Activated CD8-positive, alpha-beta memory T cell treated with anti-CD3 and anti-CD28 coated beads for 1 hour (primary cell): Measurements from ENCODE around the gene HAUS7.

Source experiments
- DNase-seq, 2 donors: peaks; one replicate each; pipeline ENCODE4 v3.0.0-alpha.2; 2020; ENCODE audit warnings: low read depth in 1 of 2; ENCODE audit errors: extremely low read depth in 1 of 2

The HAUS7 gene

DNA sequence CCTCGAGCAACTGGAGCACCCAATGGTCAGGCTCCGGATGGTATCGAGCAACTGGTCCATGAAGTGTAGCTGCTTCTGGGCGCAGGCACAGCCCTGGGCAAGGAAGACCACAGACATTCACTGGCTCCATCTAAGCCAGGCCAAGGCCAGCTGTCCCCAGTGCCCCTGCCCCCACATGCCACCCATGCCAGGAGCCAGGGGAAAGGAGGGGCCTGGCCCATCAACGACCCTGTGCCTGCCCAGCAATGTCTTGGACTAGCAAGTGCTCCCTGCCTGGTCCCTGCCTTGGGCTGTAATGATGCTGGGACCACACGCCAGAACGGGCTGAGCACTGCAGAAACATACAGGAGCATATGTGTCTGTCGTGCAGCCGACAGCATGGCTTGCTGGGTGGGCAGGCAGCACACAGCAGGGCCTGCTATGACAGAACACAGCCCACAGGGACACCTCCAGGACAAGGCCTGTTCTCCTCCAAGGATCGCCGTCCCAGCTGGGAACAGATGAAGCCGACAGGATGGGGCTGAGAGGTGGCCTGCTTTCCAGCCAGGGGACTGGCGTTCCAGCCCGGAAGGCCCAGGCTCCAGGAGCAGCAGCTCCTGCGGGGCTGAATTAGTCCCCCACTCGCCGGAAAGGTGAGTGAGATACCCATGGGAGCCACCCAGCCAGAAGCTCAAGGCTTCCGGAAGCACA, 13.1 kb downstream of the HAUS7 start:
- DNase-seq, result no peak

DNA sequence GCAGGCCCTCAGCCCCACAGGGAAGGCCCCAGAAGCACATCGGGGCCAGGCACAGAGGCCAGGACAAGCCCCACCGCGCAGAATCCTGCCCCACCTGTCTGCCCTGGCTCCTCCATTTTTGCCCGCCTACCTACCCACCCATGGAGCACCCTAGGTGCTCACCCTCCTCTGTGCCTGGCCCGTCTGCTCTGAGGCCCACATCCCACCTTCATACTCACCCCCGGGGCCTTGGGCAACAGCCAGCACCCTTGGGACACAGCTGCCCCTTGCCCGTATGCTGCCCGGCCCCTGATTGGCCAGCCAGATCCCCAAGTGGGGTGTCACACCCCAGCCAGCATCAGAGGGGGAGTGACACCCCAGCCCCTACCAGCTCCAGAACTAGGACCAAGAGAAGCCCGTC, 13.7 kb downstream of the HAUS7 start:
- no peak for DNase-seq

DNA sequence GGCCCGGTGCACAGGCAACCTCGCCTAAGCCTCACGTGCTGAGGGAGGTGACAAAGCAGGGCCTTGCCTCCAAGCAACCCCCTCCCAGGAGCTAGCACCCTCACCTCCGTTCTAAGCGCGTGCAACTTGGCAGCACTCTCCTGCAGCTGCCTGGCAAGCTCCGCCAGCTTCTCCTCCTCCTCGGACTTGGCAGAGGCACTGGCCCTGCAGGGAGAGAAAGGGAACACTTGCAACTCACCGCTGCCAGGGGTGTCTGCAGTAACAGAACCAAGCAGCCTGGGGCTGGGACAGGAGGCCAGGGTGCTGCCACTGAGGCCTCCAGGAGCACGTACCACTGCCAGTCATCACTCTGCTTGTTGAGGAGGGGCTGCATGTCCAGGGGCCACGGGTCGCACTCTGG, 14.2 kb downstream of the HAUS7 start:
- DNase-seq, result no peak

DNA sequence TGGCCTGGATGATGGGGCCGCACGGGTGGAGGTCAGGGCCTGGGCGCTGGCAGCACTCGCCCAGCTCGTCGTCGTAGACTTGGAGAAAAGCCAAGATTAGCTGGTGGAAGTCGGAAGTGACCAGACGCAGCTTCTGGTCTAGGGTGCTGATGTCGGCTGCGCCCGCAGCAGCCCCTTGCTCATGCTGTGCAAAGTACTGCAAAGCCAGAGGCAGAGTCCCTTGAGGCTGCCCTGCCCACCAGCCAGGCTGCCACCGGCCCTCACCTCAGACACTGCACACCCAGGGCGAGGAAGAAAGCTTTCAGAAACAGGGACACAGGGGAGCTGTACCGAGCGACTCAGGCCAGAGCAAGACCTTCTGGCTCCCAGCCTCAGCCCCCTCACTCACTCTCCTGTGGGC, 14.8 kb downstream of the HAUS7 start:
- DNase-seq, result no peak

DNA sequence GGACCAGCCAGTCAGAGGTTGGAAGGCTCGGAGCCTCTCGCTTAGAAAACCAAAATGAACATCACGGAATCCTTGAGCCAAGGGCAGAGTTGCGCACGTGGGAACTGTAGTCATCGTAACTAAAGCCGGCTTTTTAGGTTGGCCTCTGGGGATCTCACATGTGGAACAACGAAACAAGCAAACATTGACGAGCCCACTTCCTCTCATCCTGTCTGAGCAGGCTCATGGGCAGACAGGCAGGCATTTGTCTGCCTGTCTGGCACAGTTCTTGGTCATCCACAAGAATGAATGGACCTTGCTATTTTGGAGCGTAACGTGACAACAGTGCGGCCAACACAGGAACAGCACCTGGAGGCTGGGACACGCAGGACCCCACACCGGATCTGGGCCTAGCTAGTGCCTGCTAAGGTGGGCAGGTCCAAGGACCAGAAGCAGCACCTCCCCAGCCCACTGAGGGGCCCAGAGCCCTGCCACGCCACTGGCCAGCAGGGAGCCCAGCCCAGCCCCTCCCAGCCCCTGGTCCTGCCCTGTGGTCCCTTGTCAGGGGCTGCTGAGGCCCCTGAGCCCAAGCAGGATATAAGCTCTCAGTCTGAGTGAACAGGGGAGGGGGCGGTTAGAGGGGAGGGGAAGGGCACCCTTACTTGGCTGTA, 15.3 kb downstream of the HAUS7 start:
- no peak for DNase-seq

DNA sequence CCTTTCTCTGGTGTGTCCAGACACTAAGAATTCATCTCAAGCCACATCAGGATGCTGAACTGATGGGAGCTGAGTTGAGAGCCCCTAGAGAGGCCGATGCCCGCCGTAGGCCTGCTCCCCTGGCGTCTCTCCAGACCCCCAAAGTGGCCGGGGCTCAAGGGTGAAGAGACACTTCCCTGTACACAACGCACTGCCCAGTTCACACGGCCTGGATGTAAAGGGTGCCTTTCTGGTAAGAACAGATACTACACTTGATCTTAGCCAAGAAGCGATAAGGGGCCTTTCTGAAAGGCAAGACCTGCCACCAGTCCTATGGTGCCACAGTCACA, 19.5 kb downstream of the HAUS7 start:
- no peak for DNase-seq

DNA sequence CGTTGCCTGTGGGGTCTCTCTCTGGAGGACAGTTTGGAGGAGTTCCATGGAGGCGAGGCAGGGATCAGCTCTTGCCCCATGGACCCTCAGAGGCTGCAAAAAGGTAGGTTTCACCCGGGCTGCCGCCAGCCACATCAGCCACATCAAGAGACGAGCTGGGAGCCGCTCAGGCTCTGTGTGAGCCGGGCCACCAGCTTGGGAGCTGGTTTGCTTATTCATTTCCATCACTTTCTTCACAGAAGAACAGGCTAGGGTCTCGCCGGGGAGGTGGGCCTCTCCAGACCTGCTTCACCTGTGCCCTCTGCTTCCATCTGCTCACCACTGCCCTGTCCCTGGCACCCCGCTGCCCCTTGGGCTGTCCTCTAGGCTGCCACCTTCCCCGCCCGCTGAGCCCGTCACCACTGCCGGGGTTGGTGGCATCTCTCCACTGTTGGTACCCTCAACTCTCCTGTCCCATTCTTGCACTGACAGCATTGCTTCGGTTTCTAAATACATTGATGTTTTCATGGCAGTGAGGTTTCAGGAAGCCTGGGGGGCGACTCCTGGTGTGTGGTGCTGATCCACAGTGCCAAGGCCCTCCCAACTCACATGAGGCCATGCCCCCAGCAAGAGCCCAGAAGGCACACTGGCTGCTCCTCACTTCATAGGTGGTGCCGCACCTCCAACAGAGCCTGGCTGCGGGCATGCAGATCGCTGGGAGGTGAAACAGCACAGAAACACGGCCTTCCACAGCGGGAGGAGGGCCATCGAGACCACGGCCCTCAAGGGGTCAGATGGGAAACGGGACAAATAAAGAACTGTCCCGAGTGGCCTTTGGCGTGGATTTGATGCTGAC, 20.0 kb downstream of the HAUS7 start:
- DNase-seq, result no peak

DNA sequence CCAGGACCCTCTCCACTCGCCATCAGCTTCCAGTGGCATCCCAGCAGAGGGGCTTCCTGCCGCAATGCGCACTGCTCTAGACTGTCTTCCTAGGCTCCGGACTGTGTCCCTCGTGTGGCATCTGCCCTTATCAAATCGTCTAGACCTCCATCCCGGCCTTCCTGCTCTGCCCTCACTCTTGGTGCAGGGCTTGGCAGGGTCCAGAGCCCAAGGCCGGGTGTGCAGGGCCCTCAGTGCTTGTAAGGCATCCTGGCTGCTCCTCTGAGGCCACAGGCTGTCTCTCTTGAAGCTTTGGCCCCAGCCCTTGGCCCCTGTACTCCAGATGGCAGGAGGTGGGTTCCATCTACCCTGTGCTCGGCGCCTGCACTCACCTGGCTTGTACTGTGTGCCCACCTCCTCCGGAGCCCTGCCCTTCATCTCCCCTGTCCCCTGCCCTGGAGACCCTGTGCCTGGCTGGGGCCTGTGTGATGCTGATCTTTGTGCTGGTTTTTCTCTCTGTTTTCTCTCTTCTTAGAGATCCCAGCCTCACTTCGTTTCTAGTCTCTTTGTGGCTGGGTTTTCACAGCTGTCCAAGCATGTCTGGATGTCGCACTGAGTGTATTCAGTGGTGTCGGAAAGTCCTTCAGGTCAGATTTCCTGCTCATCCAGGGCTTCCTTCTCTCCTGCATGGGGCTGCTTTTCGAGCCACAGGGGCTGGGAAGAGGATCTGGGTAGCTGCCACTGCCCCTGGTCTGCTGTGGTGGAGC, 20.8 kb downstream of the HAUS7 start:
- DNase-seq, result no peak

DNA sequence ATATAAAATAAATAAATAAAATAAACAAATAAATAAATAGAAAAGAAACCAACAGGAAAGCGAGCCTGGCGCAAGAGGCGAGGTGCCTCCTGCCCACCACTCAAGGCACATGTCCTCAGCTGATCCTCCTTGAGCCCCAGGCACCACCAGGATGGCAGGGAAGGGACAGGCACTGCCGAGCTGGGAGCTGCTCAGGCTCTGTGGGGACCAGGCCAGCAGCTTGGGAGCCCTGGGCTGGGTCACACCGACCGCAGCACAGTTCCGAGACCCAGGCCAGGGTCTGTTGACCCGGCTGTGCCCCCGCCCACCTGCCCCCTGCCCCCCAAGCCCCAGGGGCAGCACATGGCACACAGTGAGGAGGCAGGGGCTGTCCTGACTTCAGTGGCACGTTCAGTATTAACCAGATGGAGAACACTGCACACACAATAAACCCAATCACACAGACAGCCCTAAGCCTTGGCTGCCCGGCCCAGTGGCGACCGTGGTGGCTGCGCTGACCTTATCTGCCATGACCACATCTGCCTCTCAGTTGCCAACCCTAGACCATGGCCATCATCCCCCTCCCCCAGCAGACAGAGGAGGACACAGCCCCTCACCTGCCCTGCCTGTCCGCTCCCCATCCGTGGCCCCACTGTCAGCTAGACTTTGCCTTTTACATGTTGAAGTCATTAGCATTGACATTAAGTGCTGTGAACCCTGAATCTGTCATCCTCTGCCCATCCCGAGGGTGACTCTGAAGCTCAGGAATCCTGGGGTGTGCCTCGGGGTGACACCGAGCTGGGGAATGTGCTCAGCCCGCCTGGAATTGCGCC, 21.6 kb downstream of the HAUS7 start:
- DNase-seq, result no peak

DNA sequence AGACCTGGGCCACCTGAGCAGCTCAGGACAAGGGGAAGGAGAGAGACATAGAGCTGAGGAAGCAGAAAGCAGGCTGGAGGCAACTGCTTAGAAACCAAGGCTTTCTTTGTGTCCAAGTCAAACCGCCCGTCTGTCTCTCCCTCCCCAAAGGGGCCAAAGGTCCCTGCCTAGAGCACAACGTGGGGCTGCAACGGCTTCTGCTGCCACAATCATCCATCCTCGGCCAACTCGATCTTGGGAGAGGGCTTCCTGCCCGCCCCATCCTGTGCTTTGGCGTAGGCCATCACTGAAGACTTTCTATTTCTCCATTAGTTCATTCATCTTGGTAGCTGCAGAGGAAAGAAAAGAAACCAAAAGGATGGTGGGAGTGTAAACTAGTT, 22.8 kb downstream of the HAUS7 start:
- no peak for DNase-seq

DNA sequence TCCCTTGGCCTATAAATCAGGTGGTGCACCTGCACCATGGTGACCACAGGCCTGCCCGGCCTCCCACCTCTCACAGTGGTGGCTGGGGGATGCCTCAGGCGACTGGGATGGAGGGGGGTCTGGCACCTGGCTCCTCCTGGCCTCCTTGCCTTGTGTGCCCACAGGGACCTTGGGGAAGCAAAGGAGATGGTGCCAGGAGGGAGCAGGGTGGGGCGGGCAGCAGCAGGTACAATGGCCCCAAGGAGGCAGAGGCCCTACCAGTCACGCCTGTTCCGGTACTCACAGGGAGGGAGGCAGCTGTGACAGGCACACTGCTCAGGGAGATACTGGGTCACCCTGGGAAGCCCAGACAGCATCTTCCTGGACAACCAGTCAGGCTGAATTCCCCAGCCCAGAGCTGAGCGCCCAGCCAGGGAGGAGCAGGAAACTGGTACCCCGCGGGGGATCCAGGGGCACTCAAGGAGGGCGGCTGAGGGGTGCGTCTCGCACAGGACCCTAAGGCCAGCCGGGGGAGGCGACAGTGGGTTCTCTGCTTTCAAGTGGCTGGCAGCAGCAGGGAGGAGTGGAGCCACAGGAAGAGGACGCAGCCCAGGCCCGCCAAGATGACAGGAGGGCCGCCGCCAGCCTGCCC, 23.3 kb downstream of the HAUS7 start:
- no peak for DNase-seq

DNA sequence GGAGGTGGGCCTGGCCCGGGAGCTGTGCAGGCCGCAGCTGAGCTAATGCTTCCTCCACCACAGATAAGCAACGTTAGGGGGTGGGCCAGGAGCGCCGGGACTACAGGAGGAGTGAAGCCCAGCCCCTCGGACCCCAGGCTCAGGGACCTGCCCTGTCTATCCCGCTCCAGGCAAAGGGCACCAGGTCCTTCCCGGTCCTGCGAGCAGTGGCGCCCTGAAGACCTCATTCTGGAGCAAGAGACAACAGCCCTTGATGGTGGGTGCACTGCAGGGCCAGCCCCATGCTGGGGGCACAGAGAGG, 23.8 kb downstream of the HAUS7 start:
- no peak for DNase-seq

DNA sequence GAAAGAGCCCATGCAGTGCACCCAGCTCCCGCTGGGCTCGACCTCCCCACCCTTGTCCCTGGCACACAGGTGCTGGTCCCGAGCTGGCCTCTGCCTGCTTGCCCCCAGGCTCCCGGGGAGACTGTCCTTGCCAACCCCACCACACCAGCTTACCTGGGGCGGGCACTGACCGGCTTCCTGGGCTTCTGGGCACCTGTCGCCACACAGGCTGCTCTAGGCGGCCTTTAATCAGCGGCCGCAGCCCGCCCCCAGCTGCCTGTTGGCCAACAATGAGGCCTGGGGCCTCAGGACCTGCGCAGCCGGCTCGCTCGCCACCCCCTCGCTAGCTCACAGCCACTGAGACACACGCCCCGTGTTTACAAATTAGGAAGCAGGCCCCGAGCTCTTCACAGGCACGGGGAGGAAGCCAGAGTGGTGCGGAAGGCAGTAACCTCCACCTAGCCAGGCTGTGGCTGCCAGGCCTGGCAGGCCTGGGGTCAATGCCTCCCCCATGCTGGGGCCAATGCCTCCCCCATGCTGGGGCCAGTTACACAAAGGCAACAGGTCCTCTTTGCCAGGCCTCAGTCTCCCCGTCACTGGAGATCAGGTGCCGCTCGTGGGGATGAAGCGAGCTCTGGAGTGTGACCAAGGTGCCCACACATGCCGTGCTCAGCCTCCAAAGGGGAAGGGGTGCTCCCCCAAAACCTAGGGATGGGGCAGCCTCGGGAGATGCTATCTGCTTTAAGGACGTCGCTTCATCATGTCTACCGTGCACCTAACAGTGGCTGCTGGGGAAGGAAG, 24.3 kb downstream of the HAUS7 start, which contains the start of gene TREX2:
Gene TREX2, minus strand, starts transcription at position 201 of the 780 bp plus-strand sequence. CDS start 626 bp downstream, outside the sequence.
- no peak for DNase-seq

DNA sequence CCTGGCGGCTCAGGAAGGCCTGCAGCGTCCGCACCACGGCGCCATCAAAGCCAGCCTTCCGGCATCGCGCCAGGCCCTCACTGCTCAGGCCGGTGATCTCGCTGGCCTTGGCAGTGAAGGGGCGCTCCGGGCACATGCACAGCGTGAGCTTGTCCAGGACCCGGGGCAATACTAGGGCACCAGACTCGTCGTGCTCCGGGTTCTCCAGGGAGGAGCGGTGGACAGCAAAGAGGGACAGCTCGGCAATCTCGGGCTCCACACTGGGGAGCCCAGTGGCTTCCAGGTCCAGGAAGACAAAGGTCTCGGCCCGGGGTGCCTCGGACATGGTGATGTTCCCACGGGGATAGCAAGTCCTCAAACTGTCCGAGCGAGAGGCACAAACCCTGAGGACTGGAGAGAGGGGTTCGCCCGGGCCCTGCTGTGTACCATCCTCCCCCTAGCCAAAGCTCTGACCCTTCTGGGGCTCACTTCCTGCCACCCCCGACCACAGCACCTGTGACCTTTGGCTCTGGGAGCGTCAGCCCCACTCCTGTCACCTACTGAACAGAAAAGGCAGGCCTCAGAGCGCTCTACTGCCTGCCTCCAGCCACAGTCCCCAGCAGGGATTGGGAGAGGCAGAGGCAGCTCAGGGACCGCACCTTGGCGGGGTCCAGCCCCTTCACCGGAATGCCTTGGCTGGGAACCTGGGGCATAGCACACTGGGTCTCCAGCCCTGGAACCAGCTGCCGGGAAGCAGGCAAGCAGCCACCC, 25.1 kb downstream of the HAUS7 start:
- no peak for DNase-seq

DNA sequence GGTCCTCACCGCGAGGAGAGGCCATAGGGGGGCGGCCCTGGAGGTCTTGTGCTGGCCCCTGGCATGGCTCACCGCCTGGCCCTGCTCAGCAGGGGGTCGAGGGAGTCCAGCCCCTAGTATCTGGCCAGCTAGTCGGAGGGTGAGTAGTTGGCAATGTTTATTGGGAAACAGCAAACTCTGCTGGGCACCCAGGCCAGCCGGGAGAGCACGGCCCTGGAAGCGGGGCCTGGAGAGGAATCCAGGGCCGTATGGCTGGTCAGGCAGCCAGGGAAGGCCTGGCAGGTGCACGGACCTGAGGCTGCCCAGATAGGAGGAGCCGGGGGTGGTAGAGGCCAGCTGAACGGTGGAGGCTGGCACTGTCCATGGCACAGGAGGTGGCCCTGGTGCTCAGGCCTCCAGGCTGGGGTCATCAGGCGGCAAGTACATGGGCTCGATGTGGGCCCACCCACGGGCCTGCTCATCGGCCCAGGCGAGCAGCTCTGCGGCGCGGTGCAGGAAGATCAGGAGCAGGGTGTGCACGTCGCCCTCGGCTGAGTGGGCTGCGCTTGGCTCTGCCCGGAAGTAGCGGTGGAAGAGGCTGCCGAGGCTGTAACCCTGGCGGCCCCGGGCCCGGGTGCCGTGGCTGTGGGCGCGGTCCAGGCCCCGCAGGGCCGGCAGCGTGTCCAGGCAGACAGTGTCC, 25.9 kb downstream of the HAUS7 start:
- no peak for DNase-seq

DNA sequence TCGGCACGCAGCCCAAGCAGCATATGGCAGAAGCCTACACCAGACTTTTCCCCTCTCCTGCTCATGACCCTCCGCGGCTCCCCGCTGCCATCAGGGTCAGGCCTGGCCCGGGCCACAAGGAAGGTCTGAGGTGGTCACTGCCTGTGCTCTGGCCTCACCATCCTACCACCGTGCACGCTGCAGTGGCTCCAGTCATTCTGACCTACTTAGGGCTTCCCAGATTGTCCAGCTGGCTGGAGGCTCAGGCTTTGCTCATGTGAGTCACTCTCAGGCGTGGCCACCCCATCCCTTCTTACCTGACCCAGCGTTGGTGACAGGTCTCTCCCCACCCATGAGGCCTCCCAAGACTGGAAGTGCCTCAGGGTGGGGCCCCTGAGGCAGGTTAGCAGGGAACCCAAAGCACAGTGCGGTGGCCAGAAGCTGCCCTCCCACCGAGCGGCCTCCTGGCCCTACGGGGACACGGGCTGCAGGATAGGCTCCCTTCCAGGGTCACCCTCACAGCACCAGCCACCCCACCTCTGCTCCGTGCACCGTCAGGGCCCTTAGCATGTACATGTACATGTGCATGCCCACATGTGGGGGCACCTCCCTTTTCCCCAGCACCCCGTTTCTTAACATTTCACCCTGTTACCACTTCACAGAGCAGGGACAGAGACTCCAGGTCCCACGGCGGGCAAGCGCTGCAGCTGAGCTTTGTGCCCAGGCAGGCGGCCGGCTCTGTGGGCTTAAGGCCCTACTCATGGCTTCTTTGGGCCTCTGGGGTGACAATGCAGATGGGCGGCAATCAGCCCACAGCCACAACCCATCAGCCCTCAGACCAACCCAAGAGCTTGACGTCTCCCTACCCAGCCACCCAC, 26.7 kb downstream of the HAUS7 start:
- no peak for DNase-seq

DNA sequence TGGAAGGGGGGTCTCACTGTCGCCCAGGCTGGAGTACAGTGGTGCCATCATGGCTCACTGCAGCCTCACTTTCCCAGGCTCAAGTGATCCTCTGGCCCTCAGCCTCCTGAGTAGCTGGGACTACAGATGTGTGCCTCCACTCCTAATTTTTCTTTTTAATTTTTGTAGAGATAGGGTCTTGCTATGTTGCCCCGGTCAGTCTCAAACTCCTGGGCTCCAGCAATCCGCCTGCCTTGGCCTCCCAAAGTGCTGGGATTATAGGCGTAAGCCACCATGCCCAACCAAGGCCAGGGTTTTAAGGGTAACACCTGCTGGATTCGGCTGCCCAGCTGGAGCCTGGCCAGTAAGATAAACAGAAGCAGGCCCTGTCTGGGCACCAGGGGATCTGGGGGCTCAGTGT, 27.9 kb downstream of the HAUS7 start:
- no peak for DNase-seq
